ENCODE results near the gene RGS7. TPM values are rescaled to one million over a fixed set of nuclear protein-coding genes. Genes with fewer than 3 reads are reported as not detected.

The RGS7 gene
- total RNA-seq, 1 donor from 2014 or later = not detected

Small RNA genes within 50 kb of the gene (microRNA-seq; reads per million reads assigned to microRNA genes)
- not detected for gene MIR3123

Other genes starting within 250 kb of the RGS7 start
- 192 TPM for gene FH, start 162.6 kb upstream of the RGS7 start, total RNA-seq
- gene KMO, start 175.2 kb upstream of the RGS7 start, total RNA-seq = 0.13 TPM

All from cardiac septum (tissue), 1 donor.